Effector CD4-positive, alpha-beta T cell (primary cell): ENCODE results near the gene TTI1.
"Not testable (repeated sequence)": the region's sequence is repeated elsewhere in the genome, so short reads cannot be mapped to it uniquely, and the experiment has no call there.

Source experiments
- DNase-seq: peaks from one replicate; pipeline ENCODE4 v3.0.0-alpha.2; 2020

The TTI1 gene

DNA sequence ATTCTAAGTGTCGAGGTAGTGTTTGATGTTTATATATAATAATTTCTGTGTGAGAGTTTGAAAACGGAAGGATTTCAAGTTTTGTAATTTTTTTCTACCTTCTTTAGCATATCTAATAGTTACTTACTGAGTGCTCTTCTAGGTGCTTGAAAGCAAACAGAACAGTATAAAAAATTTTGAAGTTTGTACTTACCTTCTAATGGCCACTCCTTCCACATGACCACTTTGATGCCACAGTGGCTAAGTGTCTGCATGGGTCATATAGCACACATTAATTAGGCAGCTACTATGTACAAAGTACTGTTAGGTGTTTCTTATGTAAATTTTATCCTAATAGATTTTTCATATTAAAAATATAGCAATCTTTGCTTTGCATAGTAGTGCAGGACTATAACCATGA is 21.4 kb upstream of the TTI1 start:
- DNase-seq = no peak

DNA sequence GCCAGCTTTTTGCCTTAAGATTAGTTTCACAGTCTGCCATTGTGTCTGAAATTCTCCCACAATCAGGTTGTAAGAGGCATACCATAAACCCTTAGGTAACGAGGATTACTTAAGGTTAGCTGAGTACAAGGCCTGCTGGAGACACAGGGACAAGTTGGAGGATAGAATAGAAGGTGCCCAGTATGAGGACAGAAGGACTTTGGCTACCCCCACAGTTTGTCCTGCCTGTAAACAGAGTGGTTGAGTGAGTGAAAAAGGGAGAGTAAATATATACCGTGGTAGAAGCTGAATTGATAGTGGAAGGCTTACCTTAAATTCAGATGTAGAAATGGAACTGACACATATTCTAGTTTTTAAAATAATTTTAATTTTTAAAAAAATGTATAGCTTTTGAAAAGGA is 19.6 kb upstream of the TTI1 start:
- DNase-seq = no peak

DNA sequence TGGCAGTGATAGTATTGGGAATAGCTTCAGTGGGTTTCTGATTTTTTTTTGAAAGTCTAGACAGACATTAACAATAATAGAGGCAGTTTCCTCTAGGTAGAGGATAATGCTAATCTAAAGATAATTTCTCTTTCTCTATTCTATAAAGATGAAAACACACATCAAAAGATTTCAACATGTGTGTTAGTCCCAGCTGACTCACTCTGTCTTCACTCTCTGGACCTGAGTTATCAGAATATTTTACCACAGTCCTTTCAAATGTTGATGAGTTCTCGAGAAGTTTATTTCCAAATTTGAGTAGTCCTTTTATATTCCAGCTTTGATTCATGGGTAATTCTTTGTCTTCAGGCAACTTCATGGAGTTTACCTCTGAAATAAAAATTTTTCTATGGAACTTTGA is 17.4 kb upstream of the TTI1 start:
- DNase-seq = no peak

DNA sequence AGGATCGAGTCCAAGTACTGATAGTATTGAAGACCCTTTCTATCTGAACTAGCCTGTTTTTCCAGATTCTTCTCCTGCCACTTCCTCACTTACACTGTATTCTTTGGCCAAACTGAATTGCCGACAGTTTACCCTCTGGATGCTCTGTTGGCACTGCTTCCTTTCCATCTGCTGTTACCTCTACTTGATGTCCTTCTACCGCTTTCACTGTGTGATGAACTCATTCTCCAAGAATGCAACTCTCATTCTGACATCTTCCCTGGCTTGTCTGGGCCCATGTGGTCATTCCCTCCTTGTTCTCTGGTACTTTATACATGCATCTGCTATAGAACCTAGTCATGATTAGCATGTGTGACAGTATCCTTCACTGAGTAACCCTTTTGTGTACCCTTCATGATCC is 16.5 kb upstream of the TTI1 start:
- no peak for DNase-seq

DNA sequence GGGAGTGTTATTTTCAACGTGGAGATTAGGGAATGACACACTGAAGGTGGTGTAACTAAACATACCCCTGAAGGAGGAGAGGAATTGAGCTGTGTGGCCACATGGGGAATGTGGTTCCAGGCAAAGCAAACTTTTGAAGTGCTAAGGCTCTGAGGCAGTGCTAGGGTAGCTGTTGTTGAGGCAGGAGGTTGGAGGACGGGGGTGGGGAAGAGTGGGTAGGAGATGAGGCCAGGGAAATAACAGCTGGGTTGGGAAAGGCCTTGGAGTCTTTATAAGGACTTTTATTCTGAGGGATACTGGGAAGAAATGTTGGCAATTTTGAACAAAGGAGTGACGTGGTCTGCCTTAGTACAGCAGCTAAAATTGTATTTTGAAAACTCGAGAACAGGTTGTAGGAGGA is 13.3 kb upstream of the TTI1 start:
- no peak for DNase-seq

DNA sequence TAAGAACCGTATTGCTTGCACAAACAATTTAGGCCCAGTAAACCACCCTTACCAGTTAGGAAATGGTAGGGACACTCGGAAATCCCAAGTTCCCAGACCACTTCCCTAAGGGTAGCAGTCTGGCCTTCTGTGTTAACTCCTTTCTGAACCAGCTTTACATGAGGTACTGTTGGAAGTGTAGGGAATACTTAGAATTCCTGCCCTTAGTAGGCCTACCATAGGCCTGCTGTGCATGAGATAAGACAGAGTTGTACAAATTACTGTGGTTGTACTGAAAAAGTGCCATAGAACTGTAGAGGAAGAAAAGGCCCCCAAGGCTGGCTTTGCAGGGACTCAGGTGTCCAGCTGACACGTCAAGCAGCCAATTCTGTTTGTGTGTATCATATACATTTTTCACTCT is 11.4 kb upstream of the TTI1 start:
- no peak for DNase-seq

DNA sequence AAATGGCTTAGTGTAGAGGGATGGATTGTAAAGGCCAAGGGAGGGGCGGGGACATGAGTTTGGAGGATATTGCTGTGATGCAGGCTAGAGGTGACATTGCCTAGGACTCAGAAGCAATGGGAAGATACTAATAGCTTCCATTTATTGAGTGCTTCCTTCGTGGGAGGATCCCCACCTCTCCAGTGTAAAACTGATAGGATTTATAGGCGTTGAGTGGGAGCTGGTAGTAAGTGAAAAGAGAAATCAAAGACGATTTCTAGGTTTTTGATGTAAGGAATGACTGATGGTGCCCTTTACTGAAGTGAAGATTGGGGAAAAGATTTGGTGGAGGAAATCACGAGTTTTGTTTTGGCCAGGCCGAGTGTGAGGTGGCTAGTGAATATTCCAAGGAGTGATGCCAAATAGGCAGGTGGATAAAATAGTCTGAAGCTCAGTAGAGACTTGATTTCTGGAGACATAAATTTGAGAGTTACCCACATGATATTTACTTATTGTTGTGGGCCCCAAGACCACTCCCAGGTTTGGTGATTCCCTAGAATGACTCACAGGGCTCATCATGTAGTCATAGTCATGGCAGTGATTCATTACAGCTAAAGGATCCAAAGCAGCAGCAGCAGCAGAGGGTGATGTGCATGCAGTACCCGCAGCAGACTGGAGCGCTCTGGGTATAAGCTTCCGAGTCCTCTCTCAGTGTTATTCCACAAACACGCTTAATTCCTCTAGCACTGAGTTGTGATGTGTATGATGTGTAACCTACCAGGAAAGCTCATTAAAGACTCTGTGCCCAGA is 10.4 kb upstream of the TTI1 start:
- DNase-seq = no peak

DNA sequence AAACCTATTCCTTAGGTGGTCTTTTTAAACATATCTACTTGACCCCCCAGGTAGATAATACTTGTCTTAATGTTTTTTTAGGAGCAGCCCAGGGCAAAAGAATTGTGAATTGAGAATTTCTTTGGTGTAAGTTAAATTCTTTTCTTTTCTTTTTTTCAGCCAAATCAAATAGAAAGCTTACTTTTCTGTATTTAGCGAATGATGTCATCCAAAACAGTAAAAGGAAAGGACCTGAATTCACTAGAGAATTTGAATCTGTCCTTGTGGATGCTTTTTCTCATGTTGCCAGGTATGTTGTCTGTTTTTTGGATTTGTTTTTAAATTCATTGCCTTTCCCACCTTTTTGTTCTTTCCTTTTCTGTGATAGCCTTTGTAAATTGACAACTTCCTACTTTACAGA is 7.0 kb upstream of the TTI1 start:
- DNase-seq = no peak

DNA sequence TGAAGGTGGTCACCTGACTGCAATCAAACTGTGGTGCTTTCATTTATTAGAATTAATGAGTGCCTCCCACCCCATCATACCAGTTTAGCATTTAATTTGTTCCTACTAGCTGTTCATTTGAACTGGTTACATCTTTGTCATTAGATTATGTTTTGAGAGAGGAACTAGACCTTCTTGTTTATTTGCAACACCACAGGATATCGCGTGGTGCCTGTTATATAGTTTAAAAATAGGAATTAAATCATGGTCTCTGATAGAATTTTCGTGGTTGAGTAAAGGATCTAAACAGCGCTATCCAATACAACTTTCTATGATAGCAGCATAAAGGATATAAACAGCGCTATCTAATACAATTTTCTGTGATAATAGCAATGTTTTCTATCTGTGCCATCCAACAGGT is 3.1 kb upstream of the TTI1 start:
- DNase-seq = no peak

DNA sequence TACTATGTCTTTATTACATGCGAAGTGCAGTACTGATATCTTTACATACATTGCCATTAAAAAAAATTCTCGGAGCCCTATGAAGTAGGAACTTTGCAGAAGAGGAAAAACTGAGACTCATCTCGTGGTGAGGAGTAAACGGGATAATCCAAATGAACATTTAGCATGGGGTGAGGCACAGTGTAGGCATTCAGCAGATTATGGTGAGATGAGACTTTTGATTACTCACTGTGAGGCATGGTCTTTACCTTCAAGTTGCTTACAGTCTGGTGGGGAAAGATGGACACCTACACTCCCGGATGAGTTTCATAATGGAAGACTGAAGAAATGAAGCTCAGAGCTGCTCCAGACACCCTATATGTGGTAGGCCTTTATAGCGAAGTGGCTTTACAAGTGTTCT is 1.7 kb upstream of the TTI1 start:
- DNase-seq = no peak

DNA sequence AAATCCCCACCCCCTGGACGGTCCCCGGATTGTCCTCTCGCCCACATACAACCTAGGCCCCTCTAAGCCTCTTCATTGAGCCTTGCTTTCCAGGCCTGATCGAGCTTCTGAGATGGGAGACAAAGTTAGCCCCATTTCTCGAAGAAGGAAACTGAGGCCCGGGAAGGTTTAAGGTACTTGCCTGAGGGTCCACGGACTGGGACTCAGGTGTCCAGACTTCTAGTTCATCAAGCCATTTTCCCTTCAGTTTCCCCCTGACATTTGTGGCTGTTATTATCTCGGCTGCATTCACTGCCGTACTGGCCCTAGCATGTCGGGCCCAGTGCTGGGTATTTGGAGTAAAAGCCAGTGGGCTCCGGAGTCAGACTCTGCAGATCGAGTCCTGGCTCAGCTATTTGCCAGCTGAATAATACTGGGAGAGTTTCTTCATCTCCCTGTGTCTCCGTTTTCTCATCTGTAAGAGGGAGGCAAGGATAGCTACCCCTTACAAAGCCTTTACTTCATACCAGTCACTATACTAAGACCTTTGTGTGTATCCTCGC is 923 bp upstream of the TTI1 start:
- no peak for DNase-seq

DNA sequence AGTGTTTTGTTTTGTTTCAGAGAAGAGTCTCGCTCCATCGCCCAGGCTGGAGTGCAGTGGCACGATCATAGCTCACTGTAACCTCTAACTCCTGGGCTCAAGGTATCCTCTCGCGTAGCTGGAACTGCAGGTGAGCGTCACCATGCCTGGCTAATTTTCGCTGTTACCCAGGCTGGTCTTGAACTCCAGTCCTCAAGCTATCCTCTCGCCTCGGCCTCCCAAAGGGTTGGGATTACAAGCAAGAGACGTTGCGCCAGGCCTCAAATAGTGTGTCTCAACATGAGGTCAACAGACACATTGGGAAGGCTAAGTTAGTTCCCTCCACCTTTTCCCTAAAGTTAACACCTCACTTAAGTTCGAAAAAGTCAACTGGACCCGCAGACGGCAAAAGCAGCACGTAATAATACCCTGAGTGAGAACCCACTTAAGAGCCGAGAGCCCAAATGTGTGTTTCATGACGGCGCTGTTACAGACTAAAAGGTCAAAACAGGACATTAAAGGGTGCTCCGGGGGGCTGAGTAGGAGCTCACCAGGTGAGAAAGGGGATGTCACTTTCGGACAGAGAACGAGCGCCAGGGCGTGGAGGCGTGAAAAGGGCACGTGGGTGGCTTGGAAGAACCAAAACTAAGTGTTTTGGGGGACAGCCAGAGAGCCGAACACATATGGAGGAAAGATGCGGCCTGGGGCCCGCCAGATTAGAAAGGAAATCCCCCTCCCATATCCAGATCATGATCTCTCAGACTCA is 499 bp downstream of the TTI1 start:
- DNase-seq = peak; percentile 47

DNA sequence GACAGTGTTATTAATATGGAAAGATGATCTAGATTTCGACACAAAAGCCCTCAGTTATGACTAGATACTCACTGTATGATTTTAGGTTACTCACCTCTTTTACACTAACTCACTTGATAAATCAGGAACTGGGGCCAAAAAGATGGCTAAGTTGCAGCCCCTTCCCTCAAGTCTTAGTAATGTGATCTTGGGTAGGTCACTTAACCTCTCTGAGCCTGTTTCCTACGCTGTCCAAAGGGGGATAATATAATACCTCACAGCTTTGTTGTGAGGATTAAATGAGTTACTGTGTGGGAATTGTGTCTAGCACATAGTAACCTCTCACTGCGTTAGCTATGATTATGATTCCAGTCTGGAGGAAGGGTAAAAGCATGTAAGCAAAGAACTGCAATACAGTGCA is 1.3 kb downstream of the TTI1 start:
- no peak for DNase-seq

DNA sequence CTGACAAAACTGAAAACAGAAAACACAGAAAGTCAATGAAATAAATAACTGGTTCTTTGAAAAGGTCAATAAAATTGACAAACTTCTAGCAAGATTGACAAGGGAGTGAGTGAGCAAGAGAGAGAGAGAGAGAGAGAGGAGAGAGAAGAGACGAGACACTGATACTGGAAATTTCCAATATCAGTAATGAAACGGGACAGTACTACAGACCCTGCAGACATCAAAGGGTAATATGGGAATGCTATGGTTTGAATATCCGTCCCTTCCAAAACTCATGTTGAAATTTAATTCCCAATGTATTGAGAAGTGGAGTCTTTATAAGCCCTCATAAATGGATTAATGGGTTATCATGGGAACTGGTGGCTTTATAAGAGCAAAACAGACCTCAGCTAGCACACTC is 3.8 kb downstream of the TTI1 start:
- DNase-seq = no peak

DNA sequence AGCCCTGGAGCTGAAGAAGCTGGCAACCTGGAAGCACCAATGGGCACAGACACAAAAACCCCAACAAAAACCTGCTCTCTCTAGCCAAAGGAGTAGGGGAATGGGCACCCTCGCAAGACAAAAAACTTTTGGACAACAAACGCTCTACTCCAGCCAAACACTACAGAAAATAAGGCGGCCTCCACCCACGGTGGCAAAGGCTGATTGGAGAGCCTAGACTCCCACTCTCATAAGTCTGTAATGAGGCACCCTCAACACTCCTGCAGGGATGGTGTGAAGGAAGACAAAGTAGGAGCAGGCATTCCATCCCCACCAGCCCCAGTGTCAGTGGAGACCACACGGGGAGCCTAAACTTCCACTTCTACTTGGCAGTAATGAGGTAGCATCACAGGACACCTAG is 8.8 kb downstream of the TTI1 start:
- no peak for DNase-seq

DNA sequence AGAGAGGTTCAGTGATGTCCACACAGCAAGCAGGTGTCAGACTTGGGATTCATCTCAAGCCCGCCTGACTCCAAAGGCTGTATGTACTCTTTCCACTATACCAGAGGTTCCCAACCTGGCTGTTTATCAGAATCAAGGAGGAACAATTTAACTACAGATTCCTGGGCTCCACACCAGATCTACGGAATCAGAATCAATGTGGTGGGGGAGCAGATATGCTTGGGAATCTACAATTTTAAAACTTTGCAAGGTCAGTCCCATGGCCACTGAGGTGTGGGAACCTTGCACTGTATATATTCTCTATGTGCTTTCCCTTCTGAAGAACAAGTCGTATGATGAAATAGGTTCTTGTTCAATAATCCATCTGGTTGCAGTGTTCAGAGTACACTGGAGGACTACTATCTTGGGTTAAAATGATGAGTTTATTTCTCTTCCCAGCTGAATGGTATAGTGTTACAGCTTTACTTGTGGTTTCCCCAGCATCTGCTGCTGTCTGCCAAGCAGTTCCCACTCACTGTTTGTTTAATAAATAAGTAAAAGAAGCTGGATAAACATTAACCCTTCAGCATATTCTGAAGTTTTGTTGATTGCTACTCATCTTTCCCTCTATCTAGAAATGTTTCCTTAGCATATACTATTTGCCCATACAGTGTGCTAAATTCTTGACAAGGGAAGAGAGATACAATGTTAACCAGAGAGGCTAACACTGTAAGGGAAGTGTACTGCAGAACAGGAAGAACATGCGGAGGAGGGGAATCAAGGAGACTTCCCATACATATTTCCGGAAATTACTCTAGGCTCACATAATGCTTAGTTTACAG is 9.9 kb downstream of the TTI1 start:
- no peak for DNase-seq

DNA sequence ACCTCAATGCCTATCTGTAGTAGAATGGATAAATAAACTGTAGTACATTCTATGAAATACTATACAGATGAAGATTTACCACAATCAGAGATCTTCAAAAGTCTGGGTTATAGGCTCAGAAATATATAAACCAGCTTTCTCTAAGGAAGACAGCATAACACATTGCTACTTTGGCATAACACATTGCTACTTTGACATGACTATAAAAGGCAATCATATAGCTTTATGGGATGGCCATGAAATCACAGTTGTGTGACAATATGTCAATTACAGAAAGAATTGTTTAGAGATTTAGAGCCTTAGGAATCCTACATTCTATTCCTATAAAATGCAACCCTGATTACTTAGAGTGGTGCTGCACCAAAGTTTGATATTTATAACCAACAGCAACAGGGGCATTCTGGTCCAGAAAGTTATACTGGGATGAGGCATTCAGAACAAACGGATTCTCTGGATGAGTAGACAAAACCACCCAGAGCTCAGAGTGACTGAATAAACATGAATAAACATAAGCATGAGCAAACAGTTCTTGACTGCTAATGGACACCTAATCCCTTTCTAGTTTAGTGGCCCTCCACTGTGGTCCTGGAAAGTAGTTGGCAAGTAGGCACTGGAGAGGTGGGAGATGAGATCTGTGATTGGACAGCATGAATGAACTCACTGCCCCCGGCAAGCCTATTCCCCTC is 12.0 kb downstream of the TTI1 start:
- no peak for DNase-seq

DNA sequence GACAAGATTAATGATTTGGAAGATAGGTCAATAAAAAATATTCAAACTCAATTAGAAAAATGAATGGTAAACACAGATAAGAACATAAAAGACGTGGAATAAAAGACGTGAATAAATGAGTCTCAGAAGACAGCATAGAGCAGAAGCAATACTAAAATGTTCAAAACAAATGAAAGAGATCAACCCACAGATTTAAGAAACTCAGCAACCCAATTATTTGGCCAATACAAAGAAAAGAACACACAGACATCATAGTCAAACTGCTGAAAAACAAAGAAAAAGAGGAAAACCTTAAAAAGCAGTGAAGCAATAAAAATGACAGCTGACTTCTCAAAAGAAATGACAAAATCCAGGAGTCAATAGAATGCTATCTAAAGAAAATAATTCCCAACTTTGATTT is 14.9 kb downstream of the TTI1 start:
- no peak for DNase-seq

DNA sequence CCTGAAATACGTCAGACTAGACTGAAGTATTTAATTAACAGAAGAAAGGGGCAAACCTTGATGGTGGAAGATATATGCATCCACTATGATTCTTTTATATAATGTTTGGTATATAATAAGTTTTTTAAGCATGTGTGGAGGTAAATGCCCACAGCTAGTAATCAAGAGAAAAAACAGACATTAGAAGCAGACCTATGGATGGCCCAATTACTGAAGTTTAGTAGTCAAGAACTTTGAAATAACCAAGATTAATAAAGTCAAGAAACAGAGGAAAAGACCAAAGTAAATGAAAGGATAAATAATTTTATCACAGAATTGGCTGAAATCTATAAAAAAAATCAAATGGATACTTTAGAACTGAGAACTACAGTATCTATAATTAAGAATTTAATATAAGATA is 15.3 kb downstream of the TTI1 start:
- DNase-seq = no peak

DNA sequence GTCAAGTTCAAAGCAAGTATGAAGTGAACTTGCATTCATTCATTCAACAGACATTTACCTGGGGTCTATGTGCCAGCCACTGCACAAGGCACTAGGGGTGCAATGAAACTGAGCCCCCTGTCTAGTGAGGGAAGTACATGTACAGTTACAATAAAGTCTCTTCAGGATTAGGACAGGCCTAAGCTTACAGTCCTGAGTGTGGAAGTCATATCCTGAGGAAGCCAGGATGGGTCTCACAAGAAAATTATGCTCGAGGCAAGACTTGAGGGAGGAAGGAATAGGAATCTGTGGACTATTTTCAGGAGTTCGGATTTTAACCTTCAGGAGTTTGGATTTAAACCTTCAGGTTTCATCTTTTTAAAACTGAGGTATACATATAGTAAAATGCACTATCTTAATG is 19.4 kb downstream of the TTI1 start:
- no peak for DNase-seq

DNA sequence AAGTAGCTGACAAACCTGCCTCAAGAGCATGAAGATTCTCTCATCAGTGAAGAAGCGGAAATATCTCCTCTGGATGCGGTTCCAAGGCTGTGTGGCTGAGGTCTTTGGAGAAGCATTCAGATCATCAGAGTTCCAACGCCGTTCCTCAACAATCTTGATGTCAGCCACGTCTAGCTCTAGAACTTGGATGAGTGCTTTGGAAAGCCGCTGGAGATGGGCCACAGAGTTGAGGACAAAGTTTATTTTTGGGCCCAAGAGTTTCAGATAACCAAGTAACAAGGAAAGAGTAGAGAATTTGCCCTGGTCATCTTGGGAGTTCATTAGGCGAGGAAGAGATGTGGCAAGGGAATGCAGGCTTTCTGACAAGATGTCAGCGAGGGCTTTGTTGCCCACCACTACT is 20.9 kb downstream of the TTI1 start:
- no peak for DNase-seq

DNA sequence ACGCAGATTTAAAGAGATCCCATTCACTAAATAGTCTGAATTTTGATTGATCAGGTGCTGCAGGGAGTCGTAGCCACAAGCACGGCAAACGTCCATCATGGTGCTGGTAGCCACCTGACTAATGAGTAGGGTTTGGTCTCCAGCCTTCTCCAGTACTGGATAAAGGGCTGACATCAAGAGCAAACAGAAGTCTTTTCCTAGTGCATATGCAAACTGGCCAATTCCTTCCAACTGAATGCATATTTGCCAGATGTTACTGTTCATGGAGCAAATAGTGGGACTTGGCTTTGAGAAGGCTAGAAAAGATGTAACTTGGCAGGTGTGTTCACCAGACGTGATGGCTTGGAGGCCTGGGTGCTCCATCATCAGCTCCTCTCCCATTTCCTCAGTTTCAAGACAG is 21.6 kb downstream of the TTI1 start:
- DNase-seq = no peak

DNA sequence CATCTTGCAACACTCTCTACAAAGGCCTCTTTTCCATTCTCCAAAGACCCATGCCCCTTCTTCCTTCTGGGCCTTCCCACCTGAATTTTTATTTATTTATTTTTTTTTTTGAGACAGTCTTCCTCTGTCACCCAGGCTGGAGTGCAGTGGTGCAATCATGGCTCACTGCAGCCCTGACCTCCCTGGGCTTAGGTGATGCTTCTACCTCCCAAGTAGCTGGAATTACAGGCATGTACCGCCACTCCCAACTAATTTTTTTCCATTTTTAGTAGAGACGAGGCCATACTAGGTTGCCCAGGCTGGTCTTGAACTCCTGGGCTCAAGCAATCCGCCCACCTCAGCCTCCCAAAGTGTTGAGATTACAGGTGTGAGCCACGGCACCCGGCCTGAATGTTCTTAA is 23.8 kb downstream of the TTI1 start:
- DNase-seq = not testable (repeated sequence)
